ENCODE results near the gene DDX47.
"Not testable (repeated sequence)": the region's sequence is repeated elsewhere in the genome, so short reads cannot be mapped to it uniquely, and the experiment has no call there.

Gene DDX47

DNA sequence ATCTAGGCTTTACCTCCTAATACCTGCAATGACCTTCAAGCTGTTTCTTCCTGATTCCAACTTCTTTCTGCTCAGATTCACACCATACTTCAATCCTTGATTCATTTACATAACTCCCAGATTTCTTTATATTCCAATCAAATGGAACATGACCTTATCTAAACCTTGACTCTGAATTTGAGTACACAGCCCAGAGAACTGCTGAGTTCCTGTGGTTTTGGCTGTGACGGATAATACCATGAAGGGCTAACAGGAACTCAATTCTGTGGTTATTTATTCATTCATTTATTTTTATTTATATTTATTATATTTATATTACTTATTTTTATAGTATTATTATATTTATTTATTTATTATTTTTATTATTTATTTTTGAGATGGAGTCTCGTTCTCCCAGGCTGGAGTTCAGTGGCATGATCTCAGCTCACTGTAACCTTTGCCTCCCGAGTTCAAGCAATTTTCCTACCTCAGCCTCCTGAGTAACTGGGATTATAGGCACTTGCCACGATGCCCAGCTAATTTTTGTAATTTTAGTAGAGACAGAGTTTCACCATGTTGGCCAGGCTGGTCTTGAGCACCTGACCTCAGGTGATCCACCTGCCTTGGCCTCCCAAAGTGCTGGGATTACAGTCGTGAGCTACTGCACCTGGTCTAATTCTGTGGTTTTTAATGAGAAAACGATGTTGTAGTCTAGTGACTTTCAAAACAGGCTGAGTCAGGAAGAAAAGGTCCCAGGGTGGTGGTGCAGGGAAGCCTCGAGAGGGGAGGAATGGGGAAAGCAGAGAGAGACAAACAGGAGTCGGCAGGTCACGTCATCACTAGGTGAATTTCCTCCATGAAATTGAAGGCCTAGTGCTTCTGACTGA, 16.0 kb upstream of the DDX47 start:
- no peak for DNase-seq (ENCODE audit: low read depth in 2 of 2)

GRCh38 chr12:12797794-12798152, 15.4 kb upstream of the DDX47 start:
- no peak for DNase-seq (ENCODE audit: low read depth in 2 of 2)

DNA sequence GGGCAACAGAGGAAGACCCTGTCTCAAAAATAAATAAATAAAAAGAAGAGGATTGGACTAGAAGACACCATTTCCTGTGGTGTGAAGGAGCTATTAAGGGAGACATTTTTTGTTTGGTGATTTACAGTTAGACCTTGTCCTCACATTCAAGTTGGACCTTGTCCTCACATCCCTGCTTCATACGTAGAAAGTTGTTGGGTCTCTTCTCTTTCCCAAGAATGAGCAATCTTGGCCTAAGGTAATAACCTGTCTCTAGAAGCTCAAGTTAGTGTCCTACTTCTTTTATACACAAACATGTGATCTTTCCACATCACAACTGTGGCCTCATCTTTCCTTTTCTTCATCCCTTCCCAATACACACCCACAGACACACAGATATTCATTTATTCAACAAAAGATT, 14.7 kb upstream of the DDX47 start:
- no peak for DNase-seq (ENCODE audit: low read depth in 2 of 2)

DNA sequence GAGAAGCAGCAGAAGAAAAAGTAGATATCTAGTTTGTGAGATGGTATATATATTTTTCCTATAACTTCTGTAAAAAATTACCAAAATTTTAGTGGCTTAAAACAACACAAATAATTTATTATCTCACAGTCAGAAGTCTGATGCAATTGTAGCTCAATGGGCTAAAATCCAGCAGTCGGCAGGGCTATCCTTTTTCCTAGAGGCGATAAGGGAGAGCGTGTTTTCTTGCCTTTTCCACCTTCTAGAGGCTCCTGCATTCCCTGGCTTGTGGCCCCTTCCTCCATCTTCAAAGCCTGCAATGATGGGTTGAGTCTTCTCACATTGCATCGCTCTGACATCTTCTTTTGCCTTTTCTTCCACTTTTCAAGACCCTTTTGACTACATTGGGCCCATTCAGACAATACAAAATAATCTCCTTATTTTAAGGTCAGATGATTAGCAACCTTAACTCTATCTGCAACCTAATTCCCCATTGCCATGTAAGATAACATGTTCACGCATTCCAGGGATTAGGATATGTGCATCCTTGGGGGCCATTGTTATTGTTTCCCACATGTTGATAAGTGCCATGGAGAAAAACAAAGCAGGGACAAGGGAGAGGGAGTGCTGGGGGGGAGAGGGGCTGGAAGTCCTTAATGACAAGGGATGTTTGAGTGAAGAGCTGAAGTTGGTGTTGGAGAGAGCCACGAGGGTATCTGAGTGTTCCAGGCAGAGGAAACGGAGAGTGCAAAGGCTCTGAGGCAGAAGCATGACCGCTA, 13.8 kb upstream of the DDX47 start:
- DNase-seq (ENCODE audit: low read depth in 2 of 2) = no peak

- DNase-seq (ENCODE audit: low read depth in 2 of 2) = no peak
Observed at GRCh38 chr12:12800406-12801180, 12.6 kb upstream of the DDX47 start.

DNA sequence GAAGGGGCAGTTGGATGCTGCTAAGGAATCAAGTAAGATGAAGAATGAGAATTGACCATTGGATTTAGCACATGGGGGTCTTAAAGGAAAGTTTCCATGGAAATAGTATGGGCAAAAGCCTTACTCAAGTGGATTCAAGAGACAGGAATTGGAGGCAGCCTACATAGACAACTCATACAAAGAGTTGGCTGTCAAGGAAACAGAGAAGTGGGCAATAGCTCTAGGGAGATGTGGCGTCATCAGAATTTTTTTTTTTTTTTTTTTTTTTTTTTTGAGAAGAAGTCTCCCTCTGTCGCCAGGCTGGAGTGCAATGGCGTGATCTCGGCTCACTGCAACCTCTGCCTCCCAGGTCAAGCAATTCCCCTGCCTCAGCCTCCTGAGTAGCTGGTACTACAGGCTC, 11.5 kb upstream of the DDX47 start:
- not testable (repeated sequence) for DNase-seq (ENCODE audit: low read depth in 2 of 2)

- DNase-seq (ENCODE audit: low read depth in 2 of 2) = no peak
Observed at GRCh38 chr12:12803186-12803585, 10.0 kb upstream of the DDX47 start.

DNA sequence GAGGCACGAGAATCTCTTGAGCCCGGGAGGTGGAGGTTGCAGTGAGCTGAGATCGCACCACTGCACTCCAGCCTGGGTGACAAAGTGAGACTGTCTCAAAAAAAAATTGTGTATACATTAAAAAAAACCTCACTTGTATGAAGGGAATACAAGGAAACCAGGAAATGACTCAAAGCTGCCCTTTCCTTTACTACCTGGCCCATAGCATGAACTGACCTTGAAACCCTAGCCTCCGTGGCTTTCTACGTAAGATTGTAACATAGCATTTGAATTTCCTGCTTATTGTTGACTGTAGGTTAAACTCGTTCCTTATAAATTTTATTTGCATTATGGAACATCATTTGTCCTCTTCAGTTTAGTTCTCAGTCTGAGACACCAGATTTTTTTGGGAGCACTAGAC, 9.1 kb upstream of the DDX47 start:
- no peak for DNase-seq (ENCODE audit: low read depth in 2 of 2)

- no peak for DNase-seq (ENCODE audit: low read depth in 2 of 2)
Observed at GRCh38 chr12:12804432-12804886, 8.7 kb upstream of the DDX47 start.

DNA sequence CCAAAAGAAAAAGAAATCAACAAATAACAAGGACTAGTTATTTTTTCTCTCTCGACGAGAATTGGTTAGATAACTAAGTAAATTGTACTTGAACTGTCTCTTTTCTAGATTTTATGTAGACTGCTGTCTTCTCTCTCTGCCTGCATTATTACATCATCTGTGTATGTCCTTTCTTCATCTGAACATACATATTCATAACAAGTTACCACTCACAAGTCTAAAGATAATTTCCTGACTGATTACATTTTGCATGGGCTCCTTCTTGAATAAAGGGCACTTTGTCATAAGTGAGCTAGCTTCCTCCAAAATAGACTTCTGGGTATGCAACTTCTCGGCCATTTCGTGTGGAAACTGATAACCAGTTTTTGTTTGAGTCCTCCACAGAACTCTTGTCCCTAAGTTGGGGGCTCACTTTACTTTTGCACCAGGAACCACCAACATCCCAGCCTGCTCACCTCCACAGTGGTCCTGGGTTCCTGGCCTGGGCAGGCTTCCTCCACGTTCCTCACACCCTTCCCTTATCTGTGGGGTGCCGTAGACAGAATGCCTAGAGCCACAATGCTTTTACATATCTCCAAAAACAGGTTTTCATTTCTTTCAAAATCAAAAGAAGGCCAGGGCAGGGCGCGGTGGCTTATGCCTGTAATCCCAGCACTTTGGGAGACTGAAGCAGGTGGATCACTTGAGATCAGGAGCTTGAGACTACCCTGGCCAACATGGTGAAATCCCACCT, 6.2 kb upstream of the DDX47 start:
- no peak for DNase-seq (ENCODE audit: low read depth in 2 of 2)

- DNase-seq (ENCODE audit: low read depth in 2 of 2) = not testable (repeated sequence)
Observed at GRCh38 chr12:12807517-12807903, 5.6 kb upstream of the DDX47 start.

GRCh38 chr12:12807970-12808702, 5.0 kb upstream of the DDX47 start:
- no peak for DNase-seq (ENCODE audit: low read depth in 2 of 2)

- no peak for DNase-seq (ENCODE audit: low read depth in 2 of 2)
Observed at GRCh38 chr12:12810553-12811021, 2.6 kb upstream of the DDX47 start.

DNA sequence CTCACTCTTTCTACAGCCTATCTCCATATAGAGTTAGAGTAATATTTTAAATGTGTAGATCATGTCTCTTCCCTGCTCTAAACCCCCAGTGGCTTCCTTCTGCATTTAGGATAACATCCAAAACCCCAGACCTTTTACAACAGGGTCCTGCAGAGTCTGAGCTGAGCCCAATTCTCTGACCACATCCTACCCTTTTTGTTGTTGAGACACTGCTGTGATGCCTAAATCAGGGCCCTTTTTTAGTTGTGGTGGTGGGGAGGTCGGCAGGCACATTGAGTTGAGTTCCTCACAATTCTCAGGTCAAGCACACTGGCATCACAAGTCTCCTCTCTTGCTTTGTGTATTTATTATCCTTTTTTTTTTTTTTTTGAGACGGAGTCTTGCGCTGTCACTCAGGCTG, 1.8 kb upstream of the DDX47 start:
- no peak for DNase-seq (ENCODE audit: low read depth in 2 of 2)

- DNase-seq (ENCODE audit: low read depth in 2 of 2) = no peak
Observed at GRCh38 chr12:12812174-12812573, 972 bp upstream of the DDX47 start.

DNA sequence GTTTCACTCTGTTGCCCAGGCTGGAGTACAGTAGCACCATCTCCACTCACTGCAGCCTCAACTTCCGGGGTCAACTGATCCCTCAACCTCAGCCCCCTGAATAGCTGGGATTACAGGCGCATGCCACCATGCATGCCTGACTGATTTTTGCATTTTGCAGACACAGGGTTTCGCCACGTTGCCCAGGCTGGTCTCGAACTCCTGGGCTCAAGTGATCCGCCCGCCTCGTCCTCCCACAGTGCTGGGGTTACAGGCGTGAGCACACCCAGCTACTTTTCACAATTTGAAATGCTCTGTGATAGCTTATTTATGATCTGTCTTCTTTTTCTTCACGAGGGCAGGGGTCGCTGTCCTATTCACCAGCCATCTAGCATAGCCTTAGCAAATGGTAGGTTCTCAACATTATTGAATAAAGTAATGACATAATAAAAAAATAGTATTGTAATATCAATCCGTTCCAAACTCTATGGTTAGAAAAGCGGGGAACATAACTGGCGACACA, 477 bp upstream of the DDX47 start:
- no peak for DNase-seq (ENCODE audit: low read depth in 2 of 2)

GRCh38 chr12:12817616-12818015, 4.5 kb downstream of the DDX47 start:
- no peak for DNase-seq (ENCODE audit: low read depth in 2 of 2)

DNA sequence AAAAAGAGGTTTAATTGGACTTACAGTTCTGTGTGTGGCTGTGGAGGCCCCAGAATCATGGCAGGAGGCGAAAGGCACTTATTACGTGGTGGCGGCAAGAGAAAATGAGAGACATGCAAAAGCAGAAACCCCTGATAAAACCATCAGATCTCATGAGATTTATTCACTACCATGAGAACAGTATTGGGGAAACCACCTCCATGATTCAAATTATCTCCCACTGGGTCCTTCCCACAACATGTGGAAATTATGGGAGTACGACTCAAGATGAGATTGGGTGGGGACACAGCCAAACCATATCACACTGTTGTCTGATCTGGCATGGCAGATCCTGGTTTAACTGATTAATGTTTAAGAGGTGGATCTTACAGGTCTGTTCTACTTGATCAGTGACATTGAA, 5.6 kb downstream of the DDX47 start:
- no peak for DNase-seq (ENCODE audit: low read depth in 2 of 2)

GRCh38 chr12:12819221-12819620, 6.1 kb downstream of the DDX47 start:
- DNase-seq (ENCODE audit: low read depth in 2 of 2) = no peak

DNA sequence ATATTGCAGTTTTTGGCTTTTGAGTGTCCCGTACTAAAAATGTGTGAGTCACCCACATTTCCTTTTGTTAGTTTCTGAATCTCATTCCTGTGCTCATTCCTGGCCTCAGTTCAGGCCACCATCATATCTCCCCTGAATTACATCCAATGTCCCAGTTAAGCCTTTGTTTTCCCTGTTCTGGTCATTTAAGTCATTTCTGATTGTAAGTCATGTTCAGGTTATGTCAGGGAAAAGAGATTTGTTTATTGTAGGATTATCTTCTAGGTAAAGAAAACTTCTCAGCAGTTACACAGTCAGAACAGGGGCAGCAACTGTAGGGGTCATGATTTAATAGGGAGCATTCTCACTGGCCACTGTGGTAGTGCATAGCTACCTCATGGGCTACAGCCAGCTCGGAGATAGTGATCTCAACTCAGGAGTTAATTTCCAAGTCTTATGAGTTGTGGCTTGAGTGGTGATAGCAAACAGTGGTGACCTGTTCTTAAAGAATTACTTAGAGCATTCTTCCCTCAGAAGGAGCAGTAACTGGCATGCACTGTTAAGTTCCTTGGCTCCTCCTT, 6.7 kb downstream of the DDX47 start:
- DNase-seq (ENCODE audit: low read depth in 2 of 2) = no peak
